Esophagus squamous epithelium (tissue), 4 donors: ENCODE data around the gene COPS3.

Experiments
- CTCF ChIP-seq, 6 experiments: fragments of 450-650 bp in 4 of 6; fragments of 200-600 bp in 2 of 6; sonication (generic) in 2 of 6; IDR thresholded peaks; one replicate each; pipeline ENCODE4 v1.5.1; 2016 to 2019; ENCODE audit warnings: antibody characterized with exemption in 6 of 6, mild to moderate bottlenecking in 4 of 6, moderate library complexity in 4 of 6
- POLR2A ChIP-seq, 4 donors: fragments of 450-650 bp; IDR thresholded peaks; one replicate each; pipeline ENCODE4 v1.6.1; 2017; ENCODE audit warnings: antibody characterized with exemption in 4 of 4, mild to moderate bottlenecking in 4 of 4, moderate library complexity in 3 of 4

DNA sequence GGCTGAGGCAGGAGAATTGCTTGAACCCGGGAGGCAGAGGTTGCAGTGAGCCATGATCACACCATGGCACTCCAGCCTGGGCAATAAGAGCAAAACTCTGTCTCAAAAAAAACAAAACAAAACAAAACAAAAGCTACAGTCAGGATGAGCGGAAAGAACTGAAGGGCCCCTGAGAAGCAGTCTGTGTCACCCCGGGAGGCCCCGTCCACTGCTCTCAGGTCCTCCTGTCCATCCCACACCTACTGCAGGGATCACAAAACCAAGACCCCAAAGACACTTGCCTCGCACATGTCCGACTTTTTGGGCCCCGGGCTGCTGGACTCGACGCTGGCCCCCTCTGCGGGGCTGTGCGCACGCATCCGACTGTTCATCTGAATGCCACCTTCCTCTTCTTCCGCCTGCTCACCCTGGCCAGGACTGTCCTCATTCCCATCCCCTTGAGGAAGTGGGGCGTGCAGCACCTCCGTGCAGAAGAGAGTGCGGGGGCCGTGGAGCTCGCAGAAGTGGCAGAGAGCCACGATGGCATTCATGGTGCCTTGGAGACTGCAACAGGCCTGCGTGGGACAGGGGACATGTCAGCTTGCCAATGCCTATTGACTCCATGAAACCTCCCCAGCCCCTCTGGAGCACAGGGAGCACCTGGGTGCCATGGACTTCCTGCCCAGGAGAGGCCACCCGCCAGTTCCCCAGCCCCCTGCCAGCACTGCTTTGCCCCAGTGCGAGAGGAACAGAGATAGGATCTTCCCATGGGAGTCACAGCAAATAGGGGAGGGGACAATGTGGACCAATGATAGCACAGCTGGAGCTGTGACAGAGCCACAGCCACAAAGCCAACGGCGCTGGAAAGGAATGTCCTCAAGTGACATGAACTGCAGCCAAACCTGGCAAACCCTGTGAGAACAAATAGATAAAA lies 53.2 kb downstream of the COPS3 start:
- TF ChIP-seq POLR2A (IDR thresholded peaks at IDR 0.05) (no peak), CTCF (IDR thresholded peaks at IDR 0.05) (no peak)
